ENCODE data around the gene PIK3C2B.

GRCh38 chr1:204445860-204446412, 48.7 kb downstream of the PIK3C2B start:
- no peak for TF ChIP-seq POLR2A (IDR thresholded peaks at IDR 0.05)
- TF ChIP-seq, protein P1, sequence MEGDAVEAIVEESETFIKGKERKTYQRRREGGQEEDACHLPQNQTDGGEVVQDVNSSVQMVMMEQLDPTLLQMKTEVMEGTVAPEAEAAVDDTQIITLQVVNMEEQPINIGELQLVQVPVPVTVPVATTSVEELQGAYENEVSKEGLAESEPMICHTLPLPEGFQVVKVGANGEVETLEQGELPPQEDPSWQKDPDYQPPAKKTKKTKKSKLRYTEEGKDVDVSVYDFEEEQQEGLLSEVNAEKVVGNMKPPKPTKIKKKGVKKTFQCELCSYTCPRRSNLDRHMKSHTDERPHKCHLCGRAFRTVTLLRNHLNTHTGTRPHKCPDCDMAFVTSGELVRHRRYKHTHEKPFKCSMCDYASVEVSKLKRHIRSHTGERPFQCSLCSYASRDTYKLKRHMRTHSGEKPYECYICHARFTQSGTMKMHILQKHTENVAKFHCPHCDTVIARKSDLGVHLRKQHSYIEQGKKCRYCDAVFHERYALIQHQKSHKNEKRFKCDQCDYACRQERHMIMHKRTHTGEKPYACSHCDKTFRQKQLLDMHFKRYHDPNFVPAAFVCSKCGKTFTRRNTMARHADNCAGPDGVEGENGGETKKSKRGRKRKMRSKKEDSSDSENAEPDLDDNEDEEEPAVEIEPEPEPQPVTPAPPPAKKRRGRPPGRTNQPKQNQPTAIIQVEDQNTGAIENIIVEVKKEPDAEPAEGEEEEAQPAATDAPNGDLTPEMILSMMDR (IDR thresholded peaks at IDR 0.05), result no peak
